Measurements from ENCODE around the gene PLOD2. TPM values are rescaled to one million over a fixed set of nuclear protein-coding genes. Genes with fewer than 3 reads are reported as not detected.

The PLOD2 gene
- total and polyA plus RNA-seq, 2 of the 8 experiments (the other 6 are each of a cell fraction or from before 2014, with no cell fraction given) = 4.0 to 28.7 TPM

DNA sequence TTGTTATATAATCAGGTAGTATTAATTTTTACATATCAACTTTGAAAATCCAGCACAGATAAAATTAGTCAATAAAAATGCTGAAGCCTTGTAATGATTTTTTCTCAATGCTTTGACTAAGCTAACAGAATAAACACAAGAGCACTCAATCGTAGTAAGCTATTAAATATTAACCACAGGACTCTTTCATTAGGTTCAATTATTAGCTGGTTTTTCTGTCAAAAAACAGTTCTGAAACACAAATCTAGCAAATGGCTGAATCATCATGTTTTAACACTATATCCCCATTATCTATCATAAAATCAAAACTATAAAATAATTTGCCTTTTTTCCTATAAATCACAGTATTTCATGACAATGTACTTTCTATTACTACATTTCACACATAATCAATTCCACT is 69.6 kb downstream of the PLOD2 start:
- Histone ChIP-seq H2BK120ac (replicated peaks; ENCODE audit: low read depth, low read length) (no peak overlapping the region), H2BK5ac (ENCODE audit: low read depth, low read length) (no peak overlapping the region), H3K79me1 (ENCODE audit: low read depth, low read length) (no peaks in the 10 kb centered on the region), H3K23ac (ENCODE audit: insufficient read length) (no peak overlapping the region), H3K4me3 (ENCODE audit: extremely low read depth in 1 of 4, insufficient read depth in 2 of 4, low read depth in 3 of 4, low read length in 4 of 4) (no peak overlapping the region), H2AK5ac (ENCODE audit: low read depth, low read length) (no peak overlapping the region), H4K8ac (ENCODE audit: extremely low read depth, insufficient read depth, low read length) (no peak overlapping the region), H2BK12ac (ENCODE audit: low read depth, low read length) (no peak overlapping the region), H3K4ac (replicated peaks; ENCODE audit: insufficient read length, low read depth, low read length) (no peak overlapping the region), H3K36me3 (ENCODE audit: control insufficient read depth in 2 of 4, insufficient read depth in 4 of 4, low read length in 3 of 4) (no peaks in the 10 kb centered on the region), H3K79me2 (ENCODE audit: control insufficient read depth in 1 of 2, insufficient read depth in 2 of 2, low read length in 2 of 2) (no peaks in the 10 kb centered on the region), H3K14ac (ENCODE audit: insufficient read length) (no peak overlapping the region), H4K20me1 (replicated peaks in 1 of 2; ENCODE audit: control insufficient read depth in 1 of 2, insufficient read depth in 2 of 2, low read length in 2 of 2) (no peaks in the 10 kb centered on the region), H3K4me2 (ENCODE audit: insufficient read depth in 1 of 2, low read depth in 2 of 2, low read length in 2 of 2) (no peak overlapping the region), H3K18ac (ENCODE audit: extremely low read depth, low read length) (no peak overlapping the region), H4K5ac (ENCODE audit: insufficient read length, low read depth, low read length) (no peak overlapping the region), H2BK20ac (ENCODE audit: low read length) (no peak overlapping the region), H4K91ac (replicated peaks; ENCODE audit: insufficient read length, low read length) (no peak overlapping the region), H3K56ac (replicated peaks; ENCODE audit: insufficient read length, low read depth, low read length) (no peak overlapping the region), H3K27me3 (replicated peaks in 1 of 4; ENCODE audit: control insufficient read depth in 3 of 4, extremely low read depth in 1 of 4, insufficient read depth in 3 of 4, low read length in 3 of 4) (no peaks in the 10 kb centered on the region), H3K27ac (ENCODE audit: low read depth, low read length) (no peak overlapping the region), H3K4me1 (replicated peaks in 1 of 4; ENCODE audit: control insufficient read depth in 3 of 4, insufficient read depth in 4 of 4, low read length in 3 of 4) (no peaks in the 10 kb centered on the region), H3K23me2 (ENCODE audit: low read depth, low read length) (no peaks in the 10 kb centered on the region), H3K9ac (replicated peaks in 1 of 4; ENCODE audit: extremely low read depth in 1 of 4, low read depth in 3 of 4, low read length in 3 of 4) (no peak overlapping the region), H2BK15ac (ENCODE audit: low read length) (no peak overlapping the region), H3K9me3 (ENCODE audit: insufficient read depth in 2 of 2, low read depth in 1 of 2, low read length in 1 of 2) (no peaks in the 10 kb centered on the region), H2AFZ (ENCODE audit: low read length) (no peak overlapping the region)
- no peak for FAIRE-seq
- ChIA-PET CTCF (ENCODE audit: partially characterized antibody) (no interaction called here), POLR2A (ENCODE audit: partially characterized antibody) (no interaction called here)
- 94% methylated on average over 1 of the region's 1 CpG; no CpG with 5 or more reads in 1 of the 2 experiments for WGBS, 2 experiments (ENCODE audit: extremely low coverage in 1 of 2, insufficient coverage in 1 of 2, insufficient read length in 1 of 2, insufficient replicate concordance in 2 of 2, low coverage in 1 of 2, low lambda C conversion rate in 2 of 2, missing lambda C conversion rate in 1 of 2)
- DNase-seq (ENCODE audit: low read depth in 1 of 2, low spot score in 2 of 2) = no peak
- no peak for TF ChIP-seq CBX8 (IDR thresholded peaks at IDR 0.05; ENCODE audit: borderline replicate concordance, low read depth, low read length)
- no peak for TF ChIP-seq SRF (IDR thresholded peaks at IDR 0.05; ENCODE audit: low read depth, low read length)
- no peak for TF ChIP-seq CEBPB (IDR thresholded peaks at IDR 0.05; ENCODE audit: low read depth, low read length)
- TF ChIP-seq RNF2 (IDR thresholded peaks at IDR 0.05; ENCODE audit: borderline replicate concordance, low read depth, low read length, missing control alignments, poor library complexity, severe bottlenecking) = no peak
- no peak for TF ChIP-seq SP4 (IDR thresholded peaks at IDR 0.05; ENCODE audit: low read length)
- no peak for TF ChIP-seq GTF2F1 (IDR thresholded peaks at IDR 0.05; ENCODE audit: borderline replicate concordance, low read depth, low read length)
- TF ChIP-seq TCF12 (IDR thresholded peaks at IDR 0.05; ENCODE audit: low read depth, low read length) = no peak
- TF ChIP-seq JUND (IDR thresholded peaks at IDR 0.05; ENCODE audit: low read length) = no peak
- no peak for TF ChIP-seq KDM5A (IDR thresholded peaks at IDR 0.05; ENCODE audit: low read length)
- no peak for TF ChIP-seq NRF1 (IDR thresholded peaks at IDR 0.05; ENCODE audit: low read depth, low read length)
- no peak for TF ChIP-seq POLR2A (IDR thresholded peaks at IDR 0.05; ENCODE audit: control extremely low read depth in 1 of 2, low read depth in 2 of 2, low read length in 2 of 2)
- TF ChIP-seq RXRA (IDR thresholded peaks at IDR 0.05; ENCODE audit: insufficient read depth, low read depth, low read length) = no peak
- no peak for TF ChIP-seq SP1 (IDR thresholded peaks at IDR 0.05; ENCODE audit: low read depth, low read length)
- no peak for TF ChIP-seq POLR2AphosphoS5 (IDR thresholded peaks at IDR 0.05; ENCODE audit: low read depth, low read length)
- no peak for TF ChIP-seq KDM4A (IDR thresholded peaks at IDR 0.05; ENCODE audit: low read depth, low read length, severe bottlenecking)
- no peak for TF ChIP-seq GABPA (IDR thresholded peaks at IDR 0.05; ENCODE audit: borderline replicate concordance, insufficient read depth, low read length)
- TF ChIP-seq ZNF274 (IDR thresholded peaks at IDR 0.05; ENCODE audit: borderline replicate concordance, extremely low read depth, low read length) = no peak

Data from H1 (cell line).